DND-41 (cell line): Measurements from ENCODE around the gene CARD14.
"Not testable (repeated sequence)": the region's sequence is repeated elsewhere in the genome, so short reads cannot be mapped to it uniquely, and the experiment has no call there.

Source experiments
- ATAC-seq: fragments of 200-7000 bp; cut with Tn5 transposase; 3 replicates; pipeline ENCODE4 v1.9.1; 2021; ENCODE audit warnings: low read depth; ENCODE audit not compliant: insufficient read depth
- DNase-seq: peaks from one replicate; pipeline ENCODE4 v3.0.0-alpha.2; 2020
- H2AFZ ChIP-seq: 2 replicates; pipeline ENCODE4 v1.6.0; 2012; ENCODE audit warnings: low read depth, low read length
- H3K27ac ChIP-seq: 2 replicates; pipeline ENCODE4 v1.5.1; 2012; ENCODE audit warnings: low read length, inconsistent platforms
- H3K27me3 ChIP-seq: fragments of 200-600 bp; sonication (generic); 2 replicates; pipeline ENCODE4 v1.6.0; 2012; ENCODE audit warnings: low read length, mild to moderate bottlenecking, inconsistent platforms; ENCODE audit not compliant: insufficient read depth, poor library complexity
- H3K36me3 ChIP-seq: 2 replicates; pipeline ENCODE4 v1.5.1; 2012; ENCODE audit warnings: low read length, inconsistent platforms; ENCODE audit not compliant: insufficient read depth
- H3K4me1 ChIP-seq: 2 replicates; pipeline ENCODE4 v1.5.1; 2012; ENCODE audit warnings: mild to moderate bottlenecking, low read length; ENCODE audit not compliant: insufficient read depth
- H3K4me2 ChIP-seq: 2 replicates; pipeline ENCODE4 v1.6.0; 2012; ENCODE audit warnings: mild to moderate bottlenecking, moderate library complexity, low read length, inconsistent platforms; ENCODE audit not compliant: insufficient read depth
- H3K4me3 ChIP-seq, 2 experiments: fragments of 200-600 bp in 1 of 2; shearing (Covaris generic) in 1 of 2; 2 replicates each; pipeline ENCODE4 v1.5.1; 2012 to 2016; ENCODE audit warnings: inconsistent platforms in 2 of 2, low read length in 2 of 2, mild to moderate bottlenecking in 2 of 2, low read depth in 1 of 2, moderate library complexity in 1 of 2
- H3K79me2 ChIP-seq: 2 replicates; pipeline ENCODE4 v1.6.0; 2012; ENCODE audit warnings: low read length, inconsistent platforms; ENCODE audit not compliant: insufficient read depth
- H3K9ac ChIP-seq: 2 replicates; pipeline ENCODE4 v1.6.0; 2012; ENCODE audit warnings: low read depth, mild to moderate bottlenecking, inconsistent platforms, low read length, moderate library complexity
- H3K9me3 ChIP-seq: 2 replicates; pipeline ENCODE4 v1.5.1; 2012; ENCODE audit warnings: low read length, moderate library complexity, mild to moderate bottlenecking, inconsistent platforms; ENCODE audit not compliant: insufficient read depth, severe bottlenecking
- H4K20me1 ChIP-seq: 2 replicates; pipeline ENCODE4 v1.6.0; 2012; ENCODE audit warnings: low read length; ENCODE audit not compliant: insufficient read depth
- CTCF ChIP-seq: IDR thresholded peaks from 2 replicates; pipeline ENCODE4 v1.5.1; 2012; ENCODE audit warnings: borderline replicate concordance, low read length, moderate library complexity, mild to moderate bottlenecking; ENCODE audit not compliant: poor library complexity, severe bottlenecking; ENCODE audit errors: extremely low read depth
- EZH2 ChIP-seq: IDR thresholded peaks from 3 replicates; pipeline ENCODE4 v1.6.1; 2012; ENCODE audit warnings: borderline replicate concordance, low read depth, mild to moderate bottlenecking, moderate library complexity, low read length, inconsistent platforms; ENCODE audit not compliant: severe bottlenecking

Gene CARD14

DNA sequence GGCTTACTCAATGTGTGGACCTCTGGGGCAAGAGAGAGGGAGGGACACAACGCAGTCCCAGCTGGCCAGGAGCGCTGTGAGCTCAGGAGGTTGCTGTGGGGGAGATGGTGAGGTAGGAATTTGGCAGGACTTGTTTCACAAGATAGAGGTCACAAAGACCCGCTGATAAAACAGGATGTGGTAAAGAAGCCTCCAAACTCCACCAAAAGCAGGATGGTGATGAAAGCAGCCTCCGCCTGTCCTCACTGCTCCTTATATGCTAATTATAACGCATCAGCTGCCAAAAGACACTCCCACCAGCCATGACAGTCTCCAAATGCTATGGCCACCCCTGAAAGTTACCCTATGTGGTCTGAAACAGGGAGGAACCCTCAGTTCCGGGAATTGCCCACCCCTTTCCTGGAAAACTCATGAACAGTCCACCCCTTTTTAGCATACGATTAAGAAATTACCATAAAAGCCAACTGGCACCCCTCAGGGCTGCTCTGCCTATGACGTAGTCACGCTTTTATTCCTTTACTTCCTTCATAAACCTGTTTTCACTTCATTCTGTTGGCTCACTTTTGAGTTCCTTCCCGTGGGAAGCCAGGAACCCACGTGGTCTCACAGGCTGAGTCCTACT is 17.6 kb upstream of the CARD14 start:
- Histone ChIP-seq H3K4me3 (no peak overlapping the region), H3K27ac (no peak overlapping the region), H3K4me1 (peaks cover 30% of the 10 kb centered on the region), H3K9me3 (peaks cover 7% of the 10 kb centered on the region), H2AFZ (no peak overlapping the region), H3K27me3 (no peaks in the 10 kb centered on the region), H4K20me1 (peaks cover 2% of the 10 kb centered on the region; the same call in 1 of the 2 replicates), H3K4me2 (no peak overlapping the region), H3K79me2 (peaks cover 15% of the 10 kb centered on the region), H3K9ac (no peak overlapping the region), H3K36me3 (no peaks in the 10 kb centered on the region)
- DNase-seq (peak; percentile 51), ATAC-seq (0 out of 3 replicates have a peak, but pooled peaks have one; percentile 9)
- TF ChIP-seq EZH2 (no peak), CTCF (no peak)

DNA sequence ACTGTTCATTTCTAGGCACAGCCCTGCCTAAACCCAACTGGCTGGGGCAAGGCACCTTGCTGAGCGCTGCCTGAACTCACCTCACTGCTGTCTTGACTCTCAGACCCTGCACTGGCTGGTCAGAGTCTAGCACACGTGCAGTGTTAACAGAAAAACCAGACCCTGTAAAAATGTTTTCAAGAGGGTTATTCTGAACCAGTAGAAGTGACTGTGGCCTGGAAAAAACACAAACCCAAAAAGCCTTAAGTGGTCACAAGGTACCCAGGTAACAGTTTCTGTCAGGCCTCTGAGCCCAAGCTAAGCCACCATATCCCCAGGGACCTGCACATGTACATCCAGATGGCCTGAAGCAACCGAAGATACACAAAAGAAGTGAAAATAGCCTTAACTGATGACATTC is 16.8 kb upstream of the CARD14 start:
- Histone ChIP-seq H4K20me1 (peaks cover 2% of the 10 kb centered on the region; the same call in 1 of the 2 replicates), H3K9me3 (peaks cover 7% of the 10 kb centered on the region), H2AFZ (no peak overlapping the region), H3K4me3 (no peak overlapping the region), H3K27ac (no peak overlapping the region), H3K9ac (no peak overlapping the region), H3K27me3 (no peaks in the 10 kb centered on the region), H3K36me3 (no peaks in the 10 kb centered on the region), H3K4me1 (peaks cover 28% of the 10 kb centered on the region), H3K79me2 (peaks cover 7% of the 10 kb centered on the region), H3K4me2 (no peak overlapping the region)
- TF ChIP-seq EZH2 (no peak), CTCF (no peak)
- no peak for DNase-seq
- no peak for ATAC-seq

GRCh38 chr17:80154166-80154565 is 15.7 kb upstream of the CARD14 start:
- Histone ChIP-seq H3K9ac (no peak overlapping the region), H3K4me3 (no peak overlapping the region), H2AFZ (no peak overlapping the region)

GRCh38 chr17:80155600-80155999 is 14.2 kb upstream of the CARD14 start:
- DNase-seq, H3K4me3 ChIP-seq, ATAC-seq, H3K79me2 ChIP-seq, H3K36me3 ChIP-seq, H3K9me3 ChIP-seq, H3K27me3 ChIP-seq, H3K27ac ChIP-seq, H2AFZ ChIP-seq, H4K20me1 ChIP-seq, H3K4me2 ChIP-seq, H3K9ac ChIP-seq: not testable (repeated sequence)
- peaks cover 13% of the 10 kb centered on the region for H3K4me1 ChIP-seq

More at GRCh38 chr17:80154166-80154565, 15.7 kb upstream of the CARD14 start:
- peaks cover 16% of the 10 kb centered on the region for H3K4me1 ChIP-seq
- peaks cover 2% of the 10 kb centered on the region; the same call in 1 of the 2 replicates for H4K20me1 ChIP-seq
- peaks cover 7% of the 10 kb centered on the region for H3K9me3 ChIP-seq
- H3K79me2 ChIP-seq = no peaks in the 10 kb centered on the region
- DNase-seq = no peak
- no peak overlapping the region for H3K4me2 ChIP-seq
- H3K27me3 ChIP-seq = no peaks in the 10 kb centered on the region
- H3K27ac ChIP-seq = no peak overlapping the region
- TF ChIP-seq CTCF (no peak), EZH2 (no peak)
- H3K36me3 ChIP-seq = no peaks in the 10 kb centered on the region
- no peak for ATAC-seq
